GM21515 (cell line): ENCODE results near the gene GORAB.

Experiments
- ATAC-seq: cut with Tn5 transposase; IDR thresholded peaks from one replicate; pipeline ENCODE4 v1.9.1; 2021; ENCODE audit not compliant: unreplicated experiment

Gene GORAB, protein sequence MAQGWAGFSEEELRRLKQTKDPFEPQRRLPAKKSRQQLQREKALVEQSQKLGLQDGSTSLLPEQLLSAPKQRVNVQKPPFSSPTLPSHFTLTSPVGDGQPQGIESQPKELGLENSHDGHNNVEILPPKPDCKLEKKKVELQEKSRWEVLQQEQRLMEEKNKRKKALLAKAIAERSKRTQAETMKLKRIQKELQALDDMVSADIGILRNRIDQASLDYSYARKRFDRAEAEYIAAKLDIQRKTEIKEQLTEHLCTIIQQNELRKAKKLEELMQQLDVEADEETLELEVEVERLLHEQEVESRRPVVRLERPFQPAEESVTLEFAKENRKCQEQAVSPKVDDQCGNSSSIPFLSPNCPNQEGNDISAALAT

DNA sequence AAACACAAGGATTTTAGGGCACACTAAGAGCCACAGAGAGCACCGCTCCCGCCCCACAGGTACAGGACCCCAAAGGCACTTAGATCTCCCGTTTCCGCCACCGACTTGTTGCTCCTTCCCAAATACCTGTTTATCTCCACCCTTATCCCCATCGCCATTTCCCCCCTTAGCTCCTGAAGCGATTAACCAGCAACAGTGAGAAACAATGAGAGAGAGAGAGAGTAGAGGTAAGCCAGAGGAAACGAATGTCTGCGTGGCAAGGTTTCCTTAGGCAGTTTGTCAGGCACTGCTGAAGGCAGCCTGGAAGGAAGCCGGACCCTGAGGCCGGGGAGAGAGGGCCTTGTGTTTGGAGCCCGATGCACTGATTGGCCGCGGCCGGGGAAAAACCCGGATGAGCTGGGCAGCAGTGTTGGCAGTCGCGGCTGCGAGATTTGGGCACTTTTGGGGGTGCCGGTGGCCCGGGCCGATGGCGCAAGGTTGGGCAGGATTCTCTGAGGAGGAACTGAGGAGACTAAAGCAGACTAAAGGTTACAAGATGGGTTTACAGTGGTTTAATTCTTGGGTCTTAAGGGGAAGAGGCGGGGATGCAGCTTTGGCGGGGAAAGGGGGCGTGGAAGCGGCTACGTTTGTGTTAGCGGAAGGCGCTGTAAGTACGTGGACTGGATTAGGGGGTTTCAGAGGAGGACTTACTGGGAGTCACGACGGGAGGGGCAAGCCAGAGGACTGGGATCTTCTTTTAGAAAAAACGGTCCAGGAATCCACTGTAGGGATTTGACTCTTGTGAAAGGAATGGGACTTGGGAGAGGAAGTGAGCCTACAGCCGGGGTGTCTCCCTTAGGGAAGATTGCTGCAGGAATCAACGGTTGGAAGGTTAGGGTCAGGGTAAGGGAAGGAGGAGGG, at the start of gene GORAB:
Gene GORAB (plus strand): TSS at position 409 of the 900 bp plus-strand sequence. CDS start 58 bp downstream, at position 467.
- ATAC-seq: peak; percentile 99

DNA sequence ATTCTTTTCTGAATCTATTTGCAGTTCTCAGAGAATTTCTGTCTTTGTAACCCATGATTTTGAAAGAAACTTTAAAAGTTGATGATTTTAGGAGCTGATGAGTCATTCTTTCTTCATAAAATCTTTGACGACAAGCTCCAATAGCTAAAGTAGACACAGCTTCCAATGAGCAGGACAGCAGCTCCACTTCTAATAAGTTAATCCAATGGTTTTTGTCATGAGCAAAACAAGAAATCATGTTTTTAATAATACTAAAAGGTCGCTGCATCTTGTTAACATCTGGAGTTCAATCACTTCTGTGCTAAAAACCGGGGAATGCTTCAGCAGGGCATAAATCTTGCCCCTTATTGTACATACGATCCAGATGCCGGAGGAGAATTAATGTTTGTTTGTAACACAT, 48.9 kb upstream of the GORAB start:
- no peak for ATAC-seq

DNA sequence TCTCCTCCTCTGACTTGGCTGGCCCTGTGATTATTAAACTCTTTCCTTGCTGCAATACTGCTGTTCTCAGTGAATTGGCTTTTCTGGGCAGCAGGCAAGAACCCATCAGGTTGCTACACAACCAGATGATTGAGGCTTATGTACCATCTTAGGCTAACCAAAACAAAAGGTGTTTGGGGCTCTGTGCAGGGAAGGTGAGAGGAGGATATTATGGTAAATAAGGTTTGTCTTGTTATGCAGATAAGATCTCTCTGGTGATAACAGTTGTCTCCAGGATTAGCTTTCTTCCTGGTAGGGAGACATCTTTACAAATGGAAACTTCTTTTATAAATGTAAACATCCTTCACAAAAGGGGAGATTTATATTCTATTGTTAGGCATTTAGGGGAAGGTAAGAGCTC, 44.5 kb upstream of the GORAB start:
- no peak for ATAC-seq

DNA sequence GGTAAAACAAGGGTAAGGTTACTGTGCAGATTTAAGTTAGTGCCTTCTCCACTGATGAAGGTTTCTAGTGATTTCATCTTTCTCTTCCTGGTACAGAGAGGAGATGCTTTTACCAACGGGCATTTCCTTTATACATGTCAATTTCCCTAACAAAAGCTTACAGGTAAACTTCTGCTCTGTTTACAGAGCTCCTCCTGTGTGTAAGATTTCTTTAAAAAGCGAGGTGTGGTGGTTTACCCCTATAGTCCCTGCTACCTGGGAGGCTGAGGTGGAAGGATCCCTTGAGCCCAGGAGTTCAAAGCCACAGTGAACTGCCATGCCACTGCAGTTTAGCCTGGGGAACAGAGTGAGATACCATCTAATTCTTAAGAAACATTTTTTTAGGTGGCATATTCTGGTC, 40.7 kb upstream of the GORAB start:
- no peak for ATAC-seq

DNA sequence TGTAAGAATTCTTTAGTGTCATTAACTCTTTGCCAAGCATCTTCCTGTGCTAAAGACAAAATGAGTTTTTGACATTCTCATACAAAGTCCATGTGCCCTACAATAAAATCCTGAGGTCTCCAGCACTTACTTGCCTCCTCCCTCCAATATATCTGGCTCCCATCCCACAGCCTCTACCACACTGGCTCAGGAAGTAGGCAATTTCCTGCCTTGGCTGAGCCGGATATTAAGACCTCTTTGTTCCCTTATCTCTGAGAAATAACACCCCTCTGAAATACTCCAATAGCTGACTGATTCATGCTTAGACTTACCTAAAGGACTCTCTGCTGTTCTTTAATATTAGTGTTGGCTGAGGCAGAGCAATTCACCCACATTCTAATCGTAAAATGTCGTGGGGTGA, 37.6 kb upstream of the GORAB start:
- ATAC-seq: no peak

DNA sequence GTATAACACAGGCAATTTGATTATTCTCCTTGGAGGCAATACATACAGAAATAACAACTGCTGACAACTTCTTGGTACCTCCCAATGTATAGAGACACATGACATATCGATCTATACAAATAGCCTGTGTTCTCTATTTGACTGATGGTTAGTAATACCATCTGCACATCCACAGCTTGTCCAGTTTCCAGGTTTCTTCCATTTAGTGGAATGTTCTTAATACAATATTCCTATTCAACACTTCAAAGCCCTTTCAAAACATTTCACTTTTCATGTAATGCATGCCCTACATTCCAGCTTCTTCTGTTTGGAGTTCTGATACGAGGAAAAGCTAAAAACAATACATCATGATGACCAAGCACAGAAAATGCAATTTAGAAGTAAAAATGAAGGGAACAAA, 37.0 kb upstream of the GORAB start:
- no peak for ATAC-seq

DNA sequence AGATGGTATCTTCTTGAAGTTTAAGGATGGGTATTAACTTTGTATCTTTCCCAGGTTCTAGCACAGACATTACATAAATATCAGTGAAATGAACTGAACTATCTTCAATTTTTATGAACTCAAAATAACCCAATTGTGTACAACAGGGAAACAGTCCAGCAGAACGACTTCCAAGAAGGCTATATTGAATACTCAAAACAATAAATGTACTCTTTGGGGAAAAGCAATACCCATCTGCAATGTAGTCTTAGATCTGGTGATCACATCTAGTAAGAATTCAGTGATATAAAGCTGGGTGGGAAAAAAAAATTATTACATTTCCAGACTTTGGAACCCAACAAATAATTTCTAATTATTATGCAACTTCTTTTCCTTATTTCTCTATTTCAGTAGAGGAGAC, 33.1 kb upstream of the GORAB start:
- ATAC-seq: no peak

DNA sequence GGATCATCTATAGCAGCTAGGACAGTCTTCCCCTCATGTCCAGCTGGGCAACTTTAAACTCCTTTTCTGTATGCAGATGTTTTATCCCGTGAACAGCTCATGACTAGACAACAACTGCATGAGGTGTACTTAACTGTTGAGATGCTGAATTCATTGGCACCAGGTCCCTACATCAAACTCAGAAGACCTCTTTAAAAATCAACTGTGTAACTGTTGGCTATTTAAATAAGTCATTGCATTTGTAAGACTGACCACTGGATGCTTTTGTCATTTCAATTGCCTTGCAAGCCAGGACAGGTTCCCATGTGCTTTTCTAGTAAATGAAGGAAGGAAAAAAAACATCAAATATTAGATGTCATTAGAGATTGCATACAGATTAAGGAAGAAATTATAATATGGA, 28.3 kb upstream of the GORAB start:
- ATAC-seq: no peak

DNA sequence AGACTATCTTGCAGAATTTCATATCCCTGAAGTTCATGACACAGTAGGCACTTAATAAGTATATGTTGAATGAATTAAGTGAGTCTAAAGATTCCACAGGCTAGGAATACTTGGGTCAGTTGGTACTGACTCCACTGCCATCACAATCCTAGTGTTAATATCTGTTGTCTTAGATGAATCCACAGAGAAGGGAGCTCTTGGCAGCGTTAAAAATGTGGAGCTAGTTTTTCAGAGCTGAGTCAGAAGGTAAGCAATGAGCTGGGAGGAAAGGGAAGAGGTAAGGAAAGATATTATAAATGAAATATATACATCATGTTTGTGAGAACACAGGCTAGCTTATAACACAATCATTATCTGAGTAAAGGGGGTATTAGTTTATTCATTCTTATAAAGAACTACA, 21.8 kb upstream of the GORAB start:
- no peak for ATAC-seq

DNA sequence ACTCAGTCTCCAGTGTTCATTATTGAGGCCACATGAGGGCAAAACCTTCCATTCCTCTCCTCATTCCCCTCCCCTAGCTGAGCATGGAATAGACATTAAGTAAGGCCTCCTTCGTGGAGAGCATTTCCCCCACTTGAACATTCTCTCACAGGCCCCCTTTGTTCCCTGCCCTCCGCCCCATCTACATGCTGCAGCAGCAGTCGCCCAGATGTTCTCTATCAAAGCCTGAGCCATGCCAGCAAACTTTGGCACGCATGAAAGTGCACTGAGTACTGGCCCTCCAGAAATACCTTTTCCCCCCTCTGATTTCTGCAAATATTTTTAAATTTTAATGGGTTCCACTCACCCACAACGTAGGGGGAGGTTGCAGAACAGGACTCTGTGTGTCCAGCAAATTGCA, 20.9 kb upstream of the GORAB start:
- ATAC-seq: no peak

DNA sequence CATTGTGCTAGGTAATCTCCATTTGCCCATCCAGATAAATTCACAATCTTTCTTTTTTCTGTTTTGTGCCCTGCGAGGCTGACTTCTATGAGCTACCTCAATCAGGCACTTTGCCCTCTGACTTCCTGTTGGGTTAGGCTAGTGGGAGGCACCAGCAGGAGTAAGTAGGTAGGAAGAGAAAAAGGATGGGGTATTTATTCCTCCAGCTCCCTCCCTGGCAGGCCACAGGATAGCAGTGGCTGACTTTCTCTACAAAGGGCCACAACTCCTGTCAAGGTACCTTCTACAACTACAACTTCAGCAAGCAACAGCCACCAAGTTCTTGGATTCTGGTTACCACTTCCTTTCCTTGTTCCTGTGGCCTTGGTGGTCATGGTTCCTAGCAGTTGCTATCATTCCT, 18.8 kb upstream of the GORAB start:
- no peak for ATAC-seq

DNA sequence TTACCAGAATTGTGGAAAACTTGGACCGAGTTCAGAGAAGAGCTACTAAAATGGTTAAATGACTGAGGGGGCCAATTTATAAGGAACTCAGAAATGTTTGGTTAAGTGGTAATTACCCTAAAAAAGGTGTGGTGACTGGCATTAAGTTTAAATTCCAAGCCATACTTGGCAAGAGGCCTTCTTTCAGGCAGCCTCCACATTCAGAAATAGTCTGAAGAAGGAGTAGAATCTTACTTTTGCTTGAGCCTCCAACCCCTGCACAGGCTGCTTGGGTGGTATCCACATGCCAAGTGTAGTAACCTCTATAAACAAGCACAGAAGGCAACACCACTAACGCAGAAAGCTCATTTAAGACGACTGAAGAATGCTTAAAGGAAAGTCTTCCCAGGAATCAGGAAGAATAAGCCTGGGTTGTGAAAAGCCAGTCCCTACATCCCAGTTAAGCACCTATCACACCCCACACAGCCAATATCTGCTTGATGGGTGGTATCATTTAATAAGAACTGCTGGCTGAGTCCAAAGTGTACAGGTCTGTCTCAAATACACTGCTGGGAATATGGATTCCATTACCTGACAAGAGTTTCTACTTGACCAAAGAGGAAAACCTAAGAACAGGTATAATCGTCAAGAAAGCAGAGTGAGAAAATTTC, 13.7 kb upstream of the GORAB start:
- no peak for ATAC-seq

DNA sequence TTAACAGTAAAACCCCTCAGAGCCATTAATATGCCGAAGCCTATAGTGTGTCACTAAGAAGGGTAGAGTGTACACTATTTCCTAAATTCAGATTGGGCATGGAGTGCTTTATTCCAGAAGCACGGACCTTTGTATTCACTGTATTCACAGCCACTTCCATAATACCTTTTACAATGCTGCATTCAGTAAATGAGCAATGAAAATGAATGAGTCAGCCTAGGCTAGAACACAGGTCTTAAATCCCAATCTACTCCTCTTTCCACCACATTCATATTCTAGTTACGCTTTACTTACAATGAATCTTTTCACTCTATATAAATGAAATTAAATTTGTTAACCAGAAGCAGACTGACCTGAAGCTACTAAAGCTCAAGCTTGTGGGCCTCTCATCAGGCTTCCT, 13.0 kb upstream of the GORAB start:
- ATAC-seq: no peak

DNA sequence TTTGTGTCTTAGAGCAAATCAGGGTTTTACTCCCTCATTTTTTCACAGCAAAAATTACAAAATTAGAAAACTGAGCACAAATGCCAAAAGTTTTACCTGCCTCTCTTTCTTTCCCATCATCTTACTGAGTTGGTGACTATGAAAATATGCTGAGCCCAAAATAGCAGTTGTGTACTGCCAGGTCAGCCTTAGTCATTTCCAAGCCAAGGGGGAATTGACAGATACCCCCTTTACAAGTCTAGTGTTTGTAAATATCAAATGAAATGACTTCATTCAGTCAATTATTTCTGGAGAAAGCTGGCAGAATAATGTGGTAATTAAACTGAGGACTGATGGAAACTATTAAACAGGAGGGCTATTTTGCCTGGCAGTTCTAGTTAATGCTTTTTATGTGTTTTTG, 11.4 kb upstream of the GORAB start:
- no peak for ATAC-seq

DNA sequence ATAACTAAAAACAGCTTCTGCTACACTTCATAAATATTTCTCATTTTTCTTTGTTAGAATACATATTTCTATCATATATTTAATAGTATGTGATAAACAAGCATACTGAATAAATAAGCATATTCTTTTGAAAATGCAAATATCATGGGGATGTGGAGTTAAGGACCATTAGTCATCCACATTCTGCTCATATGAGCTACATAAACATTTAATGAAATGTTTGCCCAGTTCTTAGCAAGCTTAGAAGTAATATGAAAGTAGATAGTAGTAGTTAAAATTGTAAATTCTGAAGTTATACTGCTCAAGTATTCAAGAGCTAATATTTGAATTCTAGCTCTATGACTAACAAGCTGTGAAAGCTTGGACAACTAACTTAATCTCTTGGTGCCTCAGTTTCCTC, 10.1 kb upstream of the GORAB start:
- ATAC-seq: no peak

DNA sequence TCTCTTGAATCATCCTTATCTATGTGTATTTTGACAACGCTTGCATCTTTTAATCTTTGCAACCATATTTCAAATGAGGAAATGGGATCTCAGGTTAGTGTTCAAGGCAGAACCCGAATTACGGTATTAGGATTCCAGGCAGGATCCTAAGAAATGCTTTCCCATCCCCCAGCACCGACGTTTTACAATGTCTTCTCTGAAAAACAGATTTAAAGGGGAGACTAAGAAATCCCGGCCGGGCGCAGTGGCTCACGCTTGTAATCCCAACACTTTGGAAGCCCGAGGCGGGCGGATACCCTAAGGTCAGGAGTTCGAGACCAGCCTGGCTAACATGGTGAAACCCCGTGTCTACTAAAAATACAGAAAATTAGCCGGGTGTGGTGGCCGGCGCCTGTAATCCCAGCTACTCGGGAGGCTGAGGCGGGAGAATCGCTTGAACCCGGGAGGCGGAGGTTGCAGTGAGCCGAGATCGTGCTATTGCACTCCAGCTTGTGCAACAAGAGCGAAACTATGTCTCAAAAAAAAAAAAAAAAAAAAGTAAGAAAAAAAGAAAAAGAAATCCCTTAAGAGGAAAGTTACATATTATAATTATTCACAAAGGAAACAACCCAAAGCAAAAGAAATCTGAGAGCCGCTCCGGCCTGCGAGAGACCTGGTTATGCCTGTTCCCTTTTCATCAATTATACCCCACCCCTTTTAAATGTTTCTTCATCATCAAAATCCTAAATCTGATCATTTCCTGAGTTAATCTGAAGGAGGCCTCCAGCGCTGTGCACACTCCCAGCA, 801 bp upstream of the GORAB start:
- no peak for ATAC-seq

DNA sequence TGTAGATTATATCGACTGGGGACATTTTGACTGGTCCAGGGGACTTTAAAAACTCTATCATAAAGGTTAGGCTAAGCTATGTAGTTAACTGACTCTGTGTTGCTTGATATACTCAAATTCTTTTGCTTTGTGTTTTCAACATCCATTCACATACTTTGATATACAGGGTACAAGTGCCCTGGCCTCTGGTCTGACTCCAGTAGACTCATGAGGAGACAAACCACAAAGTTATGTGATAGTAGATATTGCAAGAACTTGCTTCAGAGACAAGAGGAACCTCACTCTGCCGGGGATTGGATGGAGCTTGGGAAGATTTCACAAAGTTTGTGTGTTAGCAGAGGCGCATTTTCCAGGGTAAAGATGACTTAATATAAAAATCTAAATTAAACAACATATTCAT, 1.3 kb downstream of the GORAB start:
- ATAC-seq: no peak

DNA sequence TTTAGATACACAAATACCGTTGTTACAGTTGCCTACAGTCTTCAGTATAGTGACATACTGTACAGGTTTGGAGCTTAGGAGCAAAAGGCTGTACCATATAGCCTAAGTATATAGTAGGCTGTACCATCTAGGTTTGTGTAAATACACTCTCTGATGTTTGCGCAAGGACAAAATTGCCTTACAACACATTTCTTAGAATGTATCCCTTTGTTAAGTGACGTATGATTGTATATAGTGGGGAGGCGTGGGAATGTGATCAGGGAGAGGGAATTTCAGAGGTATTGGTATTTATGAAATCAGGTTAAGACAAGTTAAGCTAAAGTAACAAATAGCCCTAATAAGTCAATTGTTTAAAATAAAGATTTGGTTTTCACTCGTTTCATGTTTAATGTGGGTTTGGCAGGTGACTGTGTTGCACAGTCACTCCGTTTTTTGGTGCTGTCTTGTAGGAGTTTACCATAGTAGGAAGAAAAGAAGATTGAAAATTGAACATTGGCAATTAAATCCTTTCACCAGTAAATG, 2.7 kb downstream of the GORAB start:
- ATAC-seq: no peak

DNA sequence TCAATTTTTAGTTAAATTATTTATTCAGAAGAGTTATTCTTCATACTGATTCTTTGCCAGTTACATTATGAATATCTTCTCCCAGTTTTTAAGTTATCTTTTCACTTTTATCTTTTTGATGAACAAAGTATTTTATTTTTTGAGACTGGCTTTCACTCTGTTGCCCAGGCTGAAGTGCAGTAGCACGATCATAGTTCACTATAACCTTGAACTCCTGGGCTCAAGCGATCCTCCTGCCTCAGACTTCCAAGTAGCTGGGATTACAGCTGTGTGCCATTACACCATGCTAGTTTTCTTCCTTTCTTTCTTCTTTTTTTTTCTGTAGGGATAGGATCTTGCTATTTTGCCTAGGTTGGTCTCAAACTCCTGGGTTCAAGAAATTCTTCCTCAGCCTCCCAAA, 3.5 kb downstream of the GORAB start:
- ATAC-seq: no peak

DNA sequence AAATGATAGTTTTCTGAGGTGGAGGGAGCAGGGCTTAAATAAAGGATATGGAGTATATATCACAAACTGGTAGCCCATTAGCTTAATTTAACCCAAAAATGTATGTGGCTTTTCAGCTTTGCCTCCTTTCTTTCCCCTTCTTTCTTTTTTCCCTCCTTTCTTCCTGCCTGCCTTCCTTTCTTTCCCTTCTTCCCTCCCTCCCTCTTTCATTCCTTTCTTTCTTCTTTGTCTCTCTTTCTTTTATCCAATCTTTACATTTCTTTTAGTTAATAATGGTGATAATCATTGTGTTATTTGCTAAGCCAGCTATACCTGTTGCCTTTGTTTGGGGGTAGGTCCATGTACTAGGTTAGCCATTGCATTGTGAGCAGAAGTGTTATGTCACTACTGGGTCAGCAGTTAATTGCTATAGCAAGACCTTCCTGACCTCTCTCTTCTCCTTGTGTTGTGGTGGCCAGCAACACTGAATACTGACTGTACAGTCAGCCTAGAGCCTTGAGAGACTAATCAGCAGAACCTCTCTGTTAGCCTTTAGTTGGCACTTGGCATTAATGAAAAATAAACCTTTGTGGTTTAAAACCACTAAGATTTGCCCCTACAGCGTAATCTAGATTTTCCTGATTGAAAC, 5.1 kb downstream of the GORAB start:
- no peak for ATAC-seq
